Chondrocyte (in vitro differentiated cells): ENCODE measurements around the gene AQP12A. TPM values are rescaled to one million over a fixed set of nuclear protein-coding genes. Genes with fewer than 3 reads are reported as not detected.

Source experiments
- DNase-seq: peaks from one replicate; pipeline ENCODE4 v3.0.0; 2021; ENCODE audit warnings: mixed read lengths, low spot score
- H3K27ac Mint-ChIP-seq: one replicate; pipeline ENCODE4 v1.8.0; 2021; ENCODE audit warnings: mild to moderate bottlenecking, moderate library complexity, mixed read lengths; ENCODE audit not compliant: unreplicated experiment
- H3K27me3 Mint-ChIP-seq: 2 replicates; pipeline ENCODE4 v1.8.0; 2021; ENCODE audit warnings: low read depth, mixed read lengths
- H3K36me3 Mint-ChIP-seq: 2 replicates; pipeline ENCODE4 v1.8.0; 2021; ENCODE audit warnings: low read depth, mixed read lengths
- H3K4me1 Mint-ChIP-seq: 2 replicates; pipeline ENCODE4 v1.8.0; 2021; ENCODE audit warnings: low read depth, mild to moderate bottlenecking, mixed read lengths
- H3K4me3 Mint-ChIP-seq: one replicate; pipeline ENCODE4 v1.8.0; 2021; ENCODE audit warnings: mild to moderate bottlenecking, moderate library complexity, mixed read lengths; ENCODE audit not compliant: unreplicated experiment
- H3K9me3 Mint-ChIP-seq: 2 replicates; pipeline ENCODE4 v1.8.0; 2021; ENCODE audit warnings: low read depth, mixed read lengths
- total RNA-seq: library from RNA; stranded (reverse); gene quantifications from 3 replicates; pipeline ENCODE4 v1.2.1, GENCODE V29; 2021
- TF ChIP-seq, protein P1 (sequence below): fragments of 200-600 bp; sonication (generic); IDR thresholded peaks from 2 replicates; pipeline ENCODE4 v1.5.0; 2021; ENCODE audit warnings: antibody characterized with exemption, mild to moderate bottlenecking, moderate library complexity

Gene AQP12A
- total RNA-seq, 1 donor from 2014 or later: not detected

- Mint-ChIP-seq H3K27ac (no peak overlapping the region), H3K27me3 (peaks cover 23% of the 10 kb centered on the region), H3K4me3 (no peak overlapping the region), H3K4me1 (no peaks in the 10 kb centered on the region), H3K36me3 (peaks cover 1% of the 10 kb centered on the region), H3K9me3 (no peaks in the 10 kb centered on the region)
- peak; percentile 76 for DNase-seq
- TF ChIP-seq, protein P1, sequence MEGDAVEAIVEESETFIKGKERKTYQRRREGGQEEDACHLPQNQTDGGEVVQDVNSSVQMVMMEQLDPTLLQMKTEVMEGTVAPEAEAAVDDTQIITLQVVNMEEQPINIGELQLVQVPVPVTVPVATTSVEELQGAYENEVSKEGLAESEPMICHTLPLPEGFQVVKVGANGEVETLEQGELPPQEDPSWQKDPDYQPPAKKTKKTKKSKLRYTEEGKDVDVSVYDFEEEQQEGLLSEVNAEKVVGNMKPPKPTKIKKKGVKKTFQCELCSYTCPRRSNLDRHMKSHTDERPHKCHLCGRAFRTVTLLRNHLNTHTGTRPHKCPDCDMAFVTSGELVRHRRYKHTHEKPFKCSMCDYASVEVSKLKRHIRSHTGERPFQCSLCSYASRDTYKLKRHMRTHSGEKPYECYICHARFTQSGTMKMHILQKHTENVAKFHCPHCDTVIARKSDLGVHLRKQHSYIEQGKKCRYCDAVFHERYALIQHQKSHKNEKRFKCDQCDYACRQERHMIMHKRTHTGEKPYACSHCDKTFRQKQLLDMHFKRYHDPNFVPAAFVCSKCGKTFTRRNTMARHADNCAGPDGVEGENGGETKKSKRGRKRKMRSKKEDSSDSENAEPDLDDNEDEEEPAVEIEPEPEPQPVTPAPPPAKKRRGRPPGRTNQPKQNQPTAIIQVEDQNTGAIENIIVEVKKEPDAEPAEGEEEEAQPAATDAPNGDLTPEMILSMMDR: no peak
Observed at GRCh38 chr2:240701091-240701735, 9.5 kb downstream of the AQP12A start.

DNA sequence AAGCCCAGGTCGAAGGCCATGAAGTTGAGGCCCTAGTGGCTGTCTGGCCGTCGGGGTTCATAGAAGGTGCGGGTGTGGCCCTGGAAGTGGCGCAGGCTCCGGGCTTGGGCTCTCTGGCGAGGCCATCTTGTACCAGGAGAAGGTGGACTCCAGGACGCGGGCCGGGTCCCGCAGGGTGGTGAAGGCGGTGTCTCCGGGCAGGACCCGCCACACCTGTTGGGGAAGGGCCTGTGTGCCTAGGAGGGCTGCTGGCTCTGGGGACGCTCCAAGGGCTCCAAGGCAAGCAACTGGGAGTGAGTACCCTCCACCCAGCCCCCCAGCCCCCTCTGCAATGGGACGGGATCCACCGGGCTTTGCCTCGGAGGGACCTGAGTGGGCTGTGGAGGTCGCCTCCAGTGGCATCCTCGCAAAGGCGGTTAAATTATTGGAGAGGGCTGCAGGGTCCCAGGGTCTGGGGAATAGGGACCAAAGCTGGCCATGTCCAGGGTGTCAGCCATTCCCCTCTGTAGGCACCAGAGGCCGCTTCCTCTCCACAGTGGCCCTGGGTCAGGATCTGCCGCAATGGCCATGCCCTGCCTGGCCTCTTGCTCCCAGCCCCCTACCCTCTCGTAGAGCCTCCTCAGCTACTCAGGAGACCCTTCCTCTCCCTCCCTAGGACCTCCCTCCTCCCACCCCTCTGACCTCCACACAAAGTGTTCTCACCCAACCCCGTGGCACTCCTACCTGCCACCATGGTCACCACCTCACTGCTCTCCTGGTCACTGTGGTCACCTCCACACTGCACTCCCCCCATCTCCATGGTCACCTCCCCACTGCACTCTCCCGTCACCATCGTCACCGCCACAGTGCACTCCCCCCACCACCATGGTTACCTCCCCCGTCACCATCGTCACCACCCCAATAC is 10.3 kb downstream of the AQP12A start:
- Mint-ChIP-seq H3K27ac (no peak overlapping the region), H3K4me3 (no peak overlapping the region), H3K27me3 (peaks cover 25% of the 10 kb centered on the region), H3K9me3 (no peaks in the 10 kb centered on the region), H3K4me1 (no peaks in the 10 kb centered on the region), H3K36me3 (peaks cover 1% of the 10 kb centered on the region)
- peak; percentile 92 for DNase-seq
- TF ChIP-seq, protein P1: no peak

DNA sequence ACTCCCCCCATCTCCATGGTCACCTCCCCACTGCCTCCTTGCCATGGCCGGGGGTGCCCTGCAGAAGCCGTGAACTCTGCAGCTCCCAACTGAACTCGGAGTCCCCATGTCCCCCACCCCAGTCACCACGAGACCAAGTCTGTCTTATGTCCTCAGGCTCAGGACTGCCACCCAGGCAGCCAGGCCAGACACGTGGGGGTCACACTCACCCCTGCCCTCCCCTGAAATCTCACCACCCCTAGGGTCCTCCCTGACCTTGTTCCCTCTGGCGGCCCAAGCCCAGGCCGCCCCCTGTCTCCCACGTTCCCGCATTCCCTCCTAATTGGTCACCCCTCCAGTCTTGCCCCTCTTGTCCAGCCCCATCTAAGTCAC is 11.0 kb downstream of the AQP12A start:
- TF ChIP-seq, protein P1: no peak
- H3K9me3 Mint-ChIP-seq: no peaks in the 10 kb centered on the region
- peak; percentile 70 for DNase-seq
- H3K27me3 Mint-ChIP-seq: peaks cover 31% of the 10 kb centered on the region
- no peak overlapping the region for H3K4me3 Mint-ChIP-seq
- H3K4me1 Mint-ChIP-seq: no peaks in the 10 kb centered on the region
- no peak overlapping the region for H3K27ac Mint-ChIP-seq
- peaks cover 1% of the 10 kb centered on the region for H3K36me3 Mint-ChIP-seq

GRCh38 chr2:240703417-240704341 is 12.0 kb downstream of the AQP12A start:
- Mint-ChIP-seq H3K27ac (no peak overlapping the region), H3K9me3 (no peaks in the 10 kb centered on the region), H3K4me1 (no peaks in the 10 kb centered on the region), H3K27me3 (peaks cover 40% of the 10 kb centered on the region), H3K36me3 (peaks cover 1% of the 10 kb centered on the region), H3K4me3 (no peak overlapping the region)
- DNase-seq: peak; percentile 84
- TF ChIP-seq, protein P1: no peak

DNA sequence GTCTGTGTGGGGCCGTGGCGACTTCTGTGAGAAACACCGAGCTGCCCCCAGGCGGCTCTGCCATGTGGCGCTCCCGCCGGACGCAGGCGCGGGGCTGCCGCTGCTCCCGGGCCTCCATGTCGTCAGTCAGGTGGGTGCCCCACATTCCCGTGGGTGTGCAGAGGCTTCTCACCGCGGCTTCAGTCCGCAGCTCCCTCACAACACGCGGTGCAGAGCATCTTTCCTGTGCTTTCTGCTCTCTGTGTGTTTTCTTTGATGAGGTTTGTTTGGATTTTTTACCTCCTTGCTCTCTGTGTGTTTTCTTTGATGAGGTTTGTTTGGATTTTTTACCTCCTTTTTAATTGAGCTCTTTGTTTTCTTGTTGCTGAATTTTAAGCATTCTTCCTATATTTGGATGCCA is 13.0 kb downstream of the AQP12A start:
- no peak overlapping the region for H3K4me3 Mint-ChIP-seq
- no peak overlapping the region for H3K27ac Mint-ChIP-seq
- peak; percentile 87 for DNase-seq
- no peaks in the 10 kb centered on the region for H3K9me3 Mint-ChIP-seq
- no peaks in the 10 kb centered on the region for H3K4me1 Mint-ChIP-seq
- peaks cover 1% of the 10 kb centered on the region for H3K36me3 Mint-ChIP-seq
- TF ChIP-seq, protein P1: no peak
- peaks cover 48% of the 10 kb centered on the region for H3K27me3 Mint-ChIP-seq
